Mucosa of descending colon (tissue), 3 donors: ENCODE results near the gene SMARCAD1. TPM values are rescaled to one million over a fixed set of nuclear protein-coding genes. Genes with fewer than 3 reads are reported as not detected.
A peak's percentile ranks its signal among the peaks of the same experiment; 100 is the strongest.
"Not testable (repeated sequence)": the region's sequence is repeated elsewhere in the genome, so short reads cannot be mapped to it uniquely, and the experiment has no call there.

Source experiments
- ATAC-seq: fragments of 200-7000 bp; cut with Tn5 transposase; one replicate; pipeline ENCODE4 v1.9.1; 2020; ENCODE audit warnings: mild to moderate bottlenecking, moderate library complexity
- DNase-seq, 3 donors: peaks; one replicate each; pipeline ENCODE4 v3.0.0-alpha.2; 2020
- H3K36me3 ChIP-seq: fragments of 200-600 bp; one replicate; pipeline ENCODE4 v1.8.0; 2021; ENCODE audit warnings: low read depth, mild to moderate bottlenecking
- H3K4me1 ChIP-seq: fragments of 200-600 bp; one replicate; pipeline ENCODE4 v1.8.0; 2021; ENCODE audit warnings: low read depth, mild to moderate bottlenecking
- H3K4me3 ChIP-seq: fragments of 200-600 bp; one replicate; pipeline ENCODE4 v1.8.0; 2021; ENCODE audit warnings: mild to moderate bottlenecking
- H3K9me3 ChIP-seq: fragments of 200-600 bp; one replicate; pipeline ENCODE4 v1.8.0; 2021; ENCODE audit warnings: mild to moderate bottlenecking
- CTCF ChIP-seq: fragments of 200-600 bp; IDR thresholded peaks from one replicate; pipeline ENCODE4 v1.8.0; 2022; ENCODE audit warnings: antibody characterized with exemption, mild to moderate bottlenecking
- intact Hi-C, 2 donors: fragments of 100-400 bp; cut with DNase I in 1 of 2; cut with micrococcal nuclease in 1 of 2; formaldehyde crosslinking; loops; one replicate each; pipeline versions ENCODE4 v1.11.0 to v1.11.1; 2022; cut with DNase I, micrococcal nuclease
- total RNA-seq, 3 donors: library from RNA; stranded (reverse); fragmentation: NEBNext Ultra II Directional in 2 of 3; extraction: Animal tissue kit (Norgen Biotek cat#: 25700) in 2 of 3; gene quantifications; one replicate each; pipeline versions ENCODE4 v1.2.1 to v1.2.4, GENCODE V29; 2021 to 2023
- donor health status: DM: no; HTN: no; CAD: no; lungs with moderate emphysema.
- donor health status: DM: no; HTN: no; CAD: no.
- donor health status: DM: no; HTN: yes; CAD: no.

Gene SMARCAD1
- total RNA-seq, 3 donors from 2014 or later = 19.5 to 21.5 (median 21.0) TPM

- no peak for ATAC-seq
- H3K4me3 ChIP-seq = no peak overlapping the region
- no peaks in the 10 kb centered on the region for H3K4me1 ChIP-seq
- H3K9me3 ChIP-seq = no peaks in the 10 kb centered on the region
- no peak for TF ChIP-seq CTCF
- intact Hi-C loops = no loop called here
- H3K36me3 ChIP-seq = no peaks in the 10 kb centered on the region
- no peak for DNase-seq
These were observed 126.8 kb downstream of the SMARCAD1 start for GRCh38 chr4:94334476-94334875.

- H3K4me3 ChIP-seq = no peak overlapping the region
- no peaks in the 10 kb centered on the region for H3K36me3 ChIP-seq
- intact Hi-C loops = no loop called here
- no peak for TF ChIP-seq CTCF
- ATAC-seq (no peak), DNase-seq (no peak)
- no peaks in the 10 kb centered on the region for H3K4me1 ChIP-seq
- H3K9me3 ChIP-seq = no peaks in the 10 kb centered on the region
These were observed 127.3 kb downstream of the SMARCAD1 start for GRCh38 chr4:94334962-94335361.

GRCh38 chr4:94336303-94336702 lies 128.6 kb downstream of the SMARCAD1 start:
- no peaks in the 10 kb centered on the region for H3K36me3 ChIP-seq
- intact Hi-C loops = no loop called here
- H3K4me1 ChIP-seq = no peaks in the 10 kb centered on the region
- no peak for ATAC-seq
- H3K4me3 ChIP-seq = no peak overlapping the region
- DNase-seq = no peak
- no peak for TF ChIP-seq CTCF
- H3K9me3 ChIP-seq = no peaks in the 10 kb centered on the region

GRCh38 chr4:94336791-94337190 lies 129.1 kb downstream of the SMARCAD1 start:
- DNase-seq, ATAC-seq, intact Hi-C loops, H3K9me3 ChIP-seq, H3K4me3 ChIP-seq, H3K36me3 ChIP-seq, H3K4me1 ChIP-seq: not testable (repeated sequence)

- ATAC-seq = no peak
- H3K9me3 ChIP-seq = no peaks in the 10 kb centered on the region
- H3K4me1 ChIP-seq = no peaks in the 10 kb centered on the region
- no peak for DNase-seq
- H3K36me3 ChIP-seq = no peaks in the 10 kb centered on the region
- TF ChIP-seq CTCF = no peak
- no peak overlapping the region for H3K4me3 ChIP-seq
- intact Hi-C loops = no loop called here
These were observed 131.2 kb downstream of the SMARCAD1 start for GRCh38 chr4:94338681-94339351.

GRCh38 chr4:94339779-94340178 lies 132.1 kb downstream of the SMARCAD1 start:
- DNase-seq = no peak
- no peak for TF ChIP-seq CTCF
- Histone ChIP-seq H3K36me3 (no peaks in the 10 kb centered on the region), H3K4me3 (no peak overlapping the region), H3K9me3 (no peaks in the 10 kb centered on the region), H3K4me1 (no peaks in the 10 kb centered on the region)
- intact Hi-C loops = no loop called here
- peak; percentile 31 for ATAC-seq

Other genes with a start within 250 kb of the SMARCAD1 start
- gene HPGDS, start 135.0 kb downstream of the SMARCAD1 start, total RNA-seq = 1 to 10 TPM; 1.8 to 6.3 (median 5.4) TPM
- 100 to 1,000 TPM; 137 to 183 (median 160) TPM for gene PDLIM5, start 244.1 kb downstream of the SMARCAD1 start, total RNA-seq